Mesothelial cell of epicardium (in vitro differentiated cells): Measurements from ENCODE around the gene SIT1. TPM values are rescaled to one million over a fixed set of nuclear protein-coding genes. Genes with fewer than 3 reads are reported as not detected.

ENCODE experiments used
- DNase-seq, 2 experiments: peaks; one replicate each; pipeline ENCODE4 v3.0.0; 2021; ENCODE audit warnings: low spot score in 2 of 2; ENCODE audit not compliant: unreplicated experiment in 2 of 2
- H3K27ac Mint-ChIP-seq: 2 replicates; pipeline ENCODE4 v1.8.0; 2021; ENCODE audit warnings: mixed read lengths
- H3K27me3 Mint-ChIP-seq: 2 replicates; pipeline ENCODE4 v1.8.0; 2021; ENCODE audit warnings: low read depth, mixed read lengths
- H3K36me3 Mint-ChIP-seq: 2 replicates; pipeline ENCODE4 v1.8.0; 2021; ENCODE audit warnings: mixed read lengths
- H3K4me1 Mint-ChIP-seq: 2 replicates; pipeline ENCODE4 v1.8.0; 2021; ENCODE audit warnings: mixed read lengths
- H3K4me3 Mint-ChIP-seq: 2 replicates; pipeline ENCODE4 v1.8.0; 2021; ENCODE audit warnings: mild to moderate bottlenecking, moderate library complexity, mixed read lengths
- H3K9me3 Mint-ChIP-seq: 2 replicates; pipeline ENCODE4 v1.8.0; 2021; ENCODE audit warnings: mixed read lengths
- total RNA-seq: library from RNA; stranded (reverse); gene quantifications from 3 replicates; pipeline ENCODE4 v1.2.1, GENCODE V29; 2021
- TF ChIP-seq, protein P1 (sequence below): fragments of 200-600 bp; sonication (generic); IDR thresholded peaks from one replicate; pipeline ENCODE4 v1.5.0; 2021; ENCODE audit warnings: antibody characterized with exemption; ENCODE audit not compliant: unreplicated experiment

The SIT1 gene
- total RNA-seq, 1 donor from 2014 or later: not detected

DNA sequence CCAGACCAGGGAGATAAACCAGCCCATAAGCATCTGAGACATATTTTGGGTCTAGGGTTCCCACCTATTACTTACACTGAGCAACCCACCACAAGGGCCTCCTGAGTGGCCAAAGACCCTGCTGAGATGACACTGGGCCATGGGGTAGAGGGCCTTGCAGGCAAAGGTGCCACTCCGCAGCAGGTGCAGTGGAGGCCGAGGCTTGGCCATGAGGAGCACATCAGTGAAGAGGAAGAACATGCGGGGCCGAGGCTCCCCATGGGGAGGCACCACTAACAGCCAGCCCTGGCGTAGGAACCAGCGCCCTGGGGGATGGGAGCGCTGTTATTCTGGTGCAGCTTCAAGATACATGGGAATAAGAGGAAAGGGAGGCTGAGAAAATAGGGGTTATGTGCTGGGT lies 11.7 kb upstream of the SIT1 start:
- no peaks in the 10 kb centered on the region for H3K9me3 Mint-ChIP-seq
- peaks cover 43% of the 10 kb centered on the region for H3K4me1 Mint-ChIP-seq
- no peak overlapping the region for H3K4me3 Mint-ChIP-seq
- DNase-seq: no peak
- H3K27me3 Mint-ChIP-seq: peaks cover 3% of the 10 kb centered on the region
- peak overlapping the region; percentile 3 for H3K27ac Mint-ChIP-seq
- TF ChIP-seq, protein P1, sequence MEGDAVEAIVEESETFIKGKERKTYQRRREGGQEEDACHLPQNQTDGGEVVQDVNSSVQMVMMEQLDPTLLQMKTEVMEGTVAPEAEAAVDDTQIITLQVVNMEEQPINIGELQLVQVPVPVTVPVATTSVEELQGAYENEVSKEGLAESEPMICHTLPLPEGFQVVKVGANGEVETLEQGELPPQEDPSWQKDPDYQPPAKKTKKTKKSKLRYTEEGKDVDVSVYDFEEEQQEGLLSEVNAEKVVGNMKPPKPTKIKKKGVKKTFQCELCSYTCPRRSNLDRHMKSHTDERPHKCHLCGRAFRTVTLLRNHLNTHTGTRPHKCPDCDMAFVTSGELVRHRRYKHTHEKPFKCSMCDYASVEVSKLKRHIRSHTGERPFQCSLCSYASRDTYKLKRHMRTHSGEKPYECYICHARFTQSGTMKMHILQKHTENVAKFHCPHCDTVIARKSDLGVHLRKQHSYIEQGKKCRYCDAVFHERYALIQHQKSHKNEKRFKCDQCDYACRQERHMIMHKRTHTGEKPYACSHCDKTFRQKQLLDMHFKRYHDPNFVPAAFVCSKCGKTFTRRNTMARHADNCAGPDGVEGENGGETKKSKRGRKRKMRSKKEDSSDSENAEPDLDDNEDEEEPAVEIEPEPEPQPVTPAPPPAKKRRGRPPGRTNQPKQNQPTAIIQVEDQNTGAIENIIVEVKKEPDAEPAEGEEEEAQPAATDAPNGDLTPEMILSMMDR: no peak
- peaks cover 3% of the 10 kb centered on the region for H3K36me3 Mint-ChIP-seq

DNA sequence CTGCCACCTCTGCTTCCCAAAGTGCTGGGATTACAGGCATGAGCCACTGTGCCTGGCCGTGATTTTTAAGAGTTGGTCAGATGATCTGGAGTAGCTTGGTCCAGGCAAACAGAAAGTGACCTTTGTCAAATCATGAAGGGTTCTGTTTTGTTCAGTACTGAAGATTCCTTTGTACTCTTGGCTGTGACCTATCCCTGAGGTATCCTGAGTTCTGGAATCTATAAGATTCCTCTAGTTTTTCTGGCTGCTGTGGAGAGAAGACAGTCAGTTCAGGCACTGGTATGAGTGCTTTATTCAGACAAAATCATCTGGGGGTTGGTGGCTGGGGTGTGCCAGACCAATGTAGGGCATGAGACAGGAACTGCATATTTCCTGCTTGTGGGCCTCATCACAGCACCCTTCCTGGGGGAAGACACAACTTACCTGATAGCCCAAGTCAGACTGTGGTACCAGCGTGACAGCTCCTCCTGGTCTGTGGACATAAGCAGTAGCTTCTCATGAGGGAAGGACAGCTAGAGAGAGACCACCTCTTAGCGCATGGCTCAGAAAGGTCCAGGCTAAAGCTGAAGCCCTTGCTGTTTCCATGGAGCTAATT lies 11.1 kb upstream of the SIT1 start:
- Mint-ChIP-seq H3K36me3 (peaks cover 3% of the 10 kb centered on the region), H3K9me3 (no peaks in the 10 kb centered on the region), H3K27me3 (peaks cover 3% of the 10 kb centered on the region), H3K4me3 (no peak overlapping the region), H3K27ac (peak overlapping the region; percentile 29), H3K4me1 (peaks cover 47% of the 10 kb centered on the region)
- TF ChIP-seq, protein P1: no peak
- DNase-seq: no peak

DNA sequence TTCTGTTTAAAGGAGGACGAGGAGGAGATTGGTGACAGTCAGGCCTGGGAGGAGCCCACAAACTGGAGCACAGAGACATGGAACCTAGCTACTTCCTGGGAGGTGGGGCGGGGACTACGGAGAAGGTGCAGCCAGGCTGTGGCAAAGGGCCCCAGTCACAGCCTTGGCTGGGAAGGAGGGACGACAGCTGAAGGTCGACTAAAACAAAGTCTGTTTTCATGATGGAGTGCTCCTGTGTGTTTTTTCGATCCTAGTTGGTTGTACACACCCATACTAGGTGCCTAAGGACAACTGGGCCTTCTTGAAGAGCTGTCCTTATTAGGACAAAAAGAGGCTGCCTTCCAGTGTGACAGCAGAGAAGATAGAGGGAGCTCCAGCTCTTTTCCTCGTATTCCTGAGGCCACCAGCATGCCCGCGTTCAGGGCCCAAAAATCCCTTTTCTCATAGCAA lies 10.3 kb upstream of the SIT1 start:
- Mint-ChIP-seq H3K27me3 (peaks cover 3% of the 10 kb centered on the region), H3K27ac (peak overlapping the region; percentile 59), H3K4me3 (no peak overlapping the region), H3K4me1 (peaks cover 48% of the 10 kb centered on the region), H3K9me3 (no peaks in the 10 kb centered on the region), H3K36me3 (peaks cover 3% of the 10 kb centered on the region)
- TF ChIP-seq, protein P1: no peak
- DNase-seq: no peak

- Mint-ChIP-seq H3K27ac (peak overlapping the region; percentile 98), H3K4me3 (peak overlapping the region; percentile 76), H3K9me3 (no peaks in the 10 kb centered on the region), H3K4me1 (peaks cover 35% of the 10 kb centered on the region), H3K36me3 (peaks cover 3% of the 10 kb centered on the region), H3K27me3 (peaks cover 3% of the 10 kb centered on the region)
- DNase-seq: no peak
- TF ChIP-seq, protein P1: no peak
These were observed 8.6 kb upstream of the SIT1 start for GRCh38 chr9:35659340-35659739.

GRCh38 chr9:35658968-35659220 lies 8.2 kb upstream of the SIT1 start:
- TF ChIP-seq, protein P1: no peak
- Mint-ChIP-seq H3K9me3 (no peaks in the 10 kb centered on the region), H3K36me3 (peaks cover 3% of the 10 kb centered on the region), H3K4me3 (peak overlapping the region; percentile 76), H3K27me3 (peaks cover 3% of the 10 kb centered on the region), H3K4me1 (peaks cover 31% of the 10 kb centered on the region), H3K27ac (peak overlapping the region; percentile 98)
- no peak for DNase-seq
